GM21619 (cell line): ENCODE measurements around the gene TSPO.
"Not testable (repeated sequence)": the region's sequence is repeated elsewhere in the genome, so short reads cannot be mapped to it uniquely, and the experiment has no call there.

Experiments
- ATAC-seq: cut with Tn5 transposase; IDR thresholded peaks from one replicate; pipeline ENCODE4 v1.9.1; 2021; ENCODE audit not compliant: unreplicated experiment

The TSPO gene

GRCh38 chr22:43129426-43130425, 21.6 kb upstream of the TSPO start:
- ATAC-seq = no peak

GRCh38 chr22:43131773-43132501, 19.4 kb upstream of the TSPO start:
- no peak for ATAC-seq

- ATAC-seq = no peak
These were observed 18.0 kb upstream of the TSPO start for GRCh38 chr22:43133401-43133800.

GRCh38 chr22:43134553-43134952, 16.8 kb upstream of the TSPO start:
- ATAC-seq = no peak

- ATAC-seq = no peak
These were observed 15.8 kb upstream of the TSPO start for GRCh38 chr22:43135565-43135964.

GRCh38 chr22:43136255-43136654, 15.1 kb upstream of the TSPO start:
- ATAC-seq = no peak

- ATAC-seq = no peak
These were observed 14.6 kb upstream of the TSPO start for GRCh38 chr22:43136801-43137200.

- peak; percentile 72 for ATAC-seq
These were observed 8.3 kb upstream of the TSPO start, which contains the start of gene MCAT for GRCh38 chr22:43142880-43143562. Gene MCAT, minus strand, starts transcription at chr22:43143398. Its CDS starts 50 bp downstream, at chr22:43143348.

- no peak for ATAC-seq
These were observed 6.4 kb upstream of the TSPO start for GRCh38 chr22:43144949-43145348.

- not testable (repeated sequence) for ATAC-seq
These were observed 6.0 kb upstream of the TSPO start for GRCh38 chr22:43145371-43145770.

GRCh38 chr22:43146332-43146731, 5.0 kb upstream of the TSPO start:
- ATAC-seq = not testable (repeated sequence)

GRCh38 chr22:43147821-43148220, 3.5 kb upstream of the TSPO start:
- no peak for ATAC-seq

GRCh38 chr22:43148581-43148980, 2.8 kb upstream of the TSPO start:
- no peak for ATAC-seq

- no peak for ATAC-seq
These were observed 590 bp upstream of the TSPO start for GRCh38 chr22:43150731-43151206.

- ATAC-seq = no peak
These were observed 621 bp downstream of the TSPO start for GRCh38 chr22:43152003-43152356.

GRCh38 chr22:43152357-43153071, 1.2 kb downstream of the TSPO start:
- no peak for ATAC-seq

- ATAC-seq = no peak
These were observed 2.5 kb downstream of the TSPO start for GRCh38 chr22:43153899-43154298.

GRCh38 chr22:43154887-43155536, 3.7 kb downstream of the TSPO start:
- ATAC-seq = no peak

GRCh38 chr22:43155789-43156188, 4.4 kb downstream of the TSPO start:
- no peak for ATAC-seq

- ATAC-seq = no peak
These were observed 5.1 kb downstream of the TSPO start for GRCh38 chr22:43156413-43156812.
